Stomach (tissue), 19 donors: Measurements from ENCODE around the gene CPAMD8. TPM values are rescaled to one million over a fixed set of nuclear protein-coding genes. Genes with fewer than 3 reads are reported as not detected.

Experiments
- DNase-seq, 2 donors: peaks; one replicate each; pipeline versions ENCODE4 v3.0.0 to v3.0.0-alpha.2; 2013 to 2019
- H3K27ac ChIP-seq, 5 donors: fragments of 200-600 bp in 4 of 5; sonication (generic) in 4 of 5; one replicate each; pipeline ENCODE4 v1.5.1; 2013 to 2019; ENCODE audit warnings: mild to moderate bottlenecking in 1 of 5, moderate library complexity in 1 of 5
- H3K27me3 ChIP-seq, 3 donors: fragments of 200-600 bp; sonication (generic); one replicate each; pipeline ENCODE4 v1.5.1; 2017 to 2019; ENCODE audit warnings: mixed run types in 1 of 3
- H3K36me3 ChIP-seq, 4 donors: fragments of 200-600 bp; sonication (generic); 1 replicate in 3 of 4; 2 replicates in 1 of 4; pipeline ENCODE4 v1.5.1; 2016 to 2019
- H3K4me1 ChIP-seq, 4 donors: fragments of 200-600 bp; sonication (generic); one replicate each; pipeline ENCODE4 v1.5.1; 2016 to 2019
- H3K4me3 ChIP-seq, 4 donors: fragments of 200-600 bp; sonication (generic) in 3 of 4; one replicate each; pipeline ENCODE4 v1.5.1; 2016 to 2019; ENCODE audit warnings: mild to moderate bottlenecking in 1 of 4
- H3K9me3 ChIP-seq, 4 donors: fragments of 200-600 bp; sonication (generic); one replicate each; pipeline ENCODE4 v1.5.1; 2016 to 2019
- CTCF ChIP-seq, 7 experiments: fragments of 450-650 bp in 4 of 7; fragments of 200-600 bp in 3 of 7; sonication (generic) in 3 of 7; IDR thresholded peaks; one replicate each; pipeline ENCODE4 v1.5.1; 2016 to 2019; ENCODE audit warnings: antibody characterized with exemption in 7 of 7, control low read depth in 2 of 7, mild to moderate bottlenecking in 1 of 7
- EP300 ChIP-seq: sonication (generic); formaldehyde crosslinking; IDR thresholded peaks from one replicate; pipeline ENCODE4 v1.6.1; 2017; ENCODE audit warnings: antibody characterized with exemption
- POLR2A ChIP-seq, 4 donors: fragments of 450-650 bp; IDR thresholded peaks; one replicate each; pipeline ENCODE4 v1.6.1; 2016; ENCODE audit warnings: antibody characterized with exemption in 4 of 4, control low read depth in 2 of 4, mild to moderate bottlenecking in 1 of 4, moderate library complexity in 1 of 4
- POLR2AphosphoS5 ChIP-seq, 3 donors: sonication (generic); formaldehyde crosslinking; IDR thresholded peaks; one replicate each; pipeline ENCODE4 v1.6.1; 2016; ENCODE audit warnings: antibody characterized with exemption in 3 of 3
- WGBS, 5 donors: extraction: QIAGEN DNeasy Blood & Tissue Kit in 3 of 5; methylation state at CpG; one replicate each; pipeline versions ENCODE4 v1.1.5 to v1.1.7; 2013 to 2018; 5-methylcytosine and 5-hydroxymethylcytosine counted together
- intact Hi-C: fragments of 100-400 bp; cut with DNase I; formaldehyde crosslinking; loops from one replicate; pipeline ENCODE4 v1.15.1; 2023; ENCODE audit warnings: low total_unique reads
- long read RNA-seq, 10 donors: transcript quantifications; one replicate each; lab custom pipeline, GENCODE V29; 2026
- polyA plus RNA-seq, 3 donors: library from polyadenylated mRNA; stranded (reverse); fragments of 200-250 nt; gene quantifications; one replicate each; pipeline ENCODE4 v1.2.3, GENCODE V29; 2013
- total RNA-seq, 5 donors: library from RNA; depleted of rRNA; stranded (reverse); fragments of >200 nt; gene quantifications; one replicate each; pipeline versions ENCODE4 v1.1.0 to v1.2.3, GENCODE V29; 2014 to 2016
- donor health status: healthy with polysubstance abuse.
- donor health status: Bipolar disorder and iron deficiency.
- donor health status: healthy.

Gene CPAMD8
- 100 to 1,000 TPM in 1 of 5 donors, 10 to 100 TPM in 3, under 1 TPM in 1; 0.43 to 221 (median 13.2) TPM for total RNA-seq
- polyA plus RNA-seq, result 1 to 10 TPM; 2.1 to 6.6 (median 2.3) TPM
- long read RNA-seq, donor 1, result 0 reads
- long read RNA-seq, donor 2, partial matches to known transcripts, result 19 of 21 reads
- long read RNA-seq, donor 2, other reads (novel, unspliced or antisense), result 0 of 21 reads
- long read RNA-seq, donor 3, result 0 reads
- long read RNA-seq, donor 4, partial matches to known transcripts, result 0 of 1 reads
- long read RNA-seq, donor 4, other reads (novel, unspliced or antisense), result 0 of 1 reads
- long read RNA-seq, donor 5, partial matches to known transcripts, result 0 of 1 reads
- long read RNA-seq, donor 5, other reads (novel, unspliced or antisense), result 0 of 1 reads
- long read RNA-seq, donor 6, partial matches to known transcripts, result 0 of 5 reads
- long read RNA-seq, donor 6, other reads (novel, unspliced or antisense), result 0 of 5 reads
- long read RNA-seq, donor 7, partial matches to known transcripts, result 0 of 2 reads
- long read RNA-seq, donor 7, other reads (novel, unspliced or antisense), result 0 of 2 reads
- long read RNA-seq, donor 8, partial matches to known transcripts, result 0 of 1 reads
- long read RNA-seq, donor 8, other reads (novel, unspliced or antisense), result 0 of 1 reads
- long read RNA-seq, donor 9, partial matches to known transcripts, result 0 of 2 reads
- long read RNA-seq, donor 9, other reads (novel, unspliced or antisense), result 0 of 2 reads
- long read RNA-seq, donor 10, partial matches to known transcripts, result 0 of 1 reads
- long read RNA-seq, donor 10, other reads (novel, unspliced or antisense), result 0 of 1 reads

- intact Hi-C loops, result no loop called here
- DNase-seq, result peak in 1 of 2 donors; percentile 80
- peaks cover 8 to 24% (median 21%) of the 10 kb centered on the region in 4 donors for H3K9me3 ChIP-seq
- no peaks in the 10 kb centered on the region for H3K36me3 ChIP-seq
- 4 to 22% (median 12%) methylated on average over 10 to 67 of the region's 67 CpGs for WGBS, 5 donors
- H3K27me3 ChIP-seq, result peaks cover 0 to 81% (median 47%) of the 10 kb centered on the region in 3 donors
- peaks cover 6 to 15% (median 11%) of the 10 kb centered on the region in 4 donors for H3K4me1 ChIP-seq
- TF ChIP-seq CTCF (IDR thresholded peaks at IDR 0.05) (no peak), POLR2AphosphoS5 (IDR thresholded peaks at IDR 0.05) (no peak), POLR2A (IDR thresholded peaks at IDR 0.05) (no peak), EP300 (no peak)
- peak within 1 kb of the TSS in 3 of 4 donors; percentile 11 to 28 (median 20) for H3K4me3 ChIP-seq
- H3K27ac ChIP-seq, result no peak within 1 kb of the TSS
These were observed at the start of gene CPAMD8 for GRCh38 chr19:17026706-17027534. Gene CPAMD8 (minus strand): TSS chr19:17026810. CDS start chr19:17026642, 168 bp downstream.

- Histone ChIP-seq H3K4me3 (peak overlapping the region; percentile 78 to 93 (median 86)), H3K4me1 (peaks cover 45 to 67% (median 59%) of the 10 kb centered on the region in 4 donors), H3K9me3 (no peaks in the 10 kb centered on the region), H3K27me3 (no peaks in the 10 kb centered on the region), H3K27ac (peak overlapping the region; percentile 91 to 95 (median 92)), H3K36me3 (peaks cover 4 to 22% (median 12%) of the 10 kb centered on the region in 4 donors)
- DNase-seq, result peak; percentile 37 to 79
- TF ChIP-seq POLR2A (IDR thresholded peaks at IDR 0.05), result no peak
- no peak for TF ChIP-seq POLR2AphosphoS5 (IDR thresholded peaks at IDR 0.05)
- TF ChIP-seq EP300, result no peak
- no peak for TF ChIP-seq CTCF (IDR thresholded peaks at IDR 0.05)
- intact Hi-C loops, result loop anchor here (10.0 kb wide), 1 partner anchor 49 kb away; no protein-coding TSS in a partner anchor
- 0 to 1% (median 1%) methylated on average over 40 to 43 of the region's 43 CpGs for WGBS, 5 donors
These were observed 49.4 kb upstream of the CPAMD8 start for GRCh38 chr19:17075864-17076542.

GRCh38 chr19:17075035-17075863 lies 48.6 kb upstream of the CPAMD8 start, which contains the start of the genes HAUS8 and MYO9B:
Gene HAUS8 (minus strand): TSS chr19:17075452. CDS start chr19:17075422, 30 bp downstream.
Gene MYO9B (plus strand): TSS chr19:17075777. CDS start chr19:17101718, 25,941 bp downstream.
- H3K9me3 ChIP-seq, result no peaks in the 10 kb centered on the region
- H3K27me3 ChIP-seq, result no peaks in the 10 kb centered on the region
- peaks cover 38 to 60% (median 52%) of the 10 kb centered on the region in 4 donors for H3K4me1 ChIP-seq
- intact Hi-C loops, result loop anchor here (10.0 kb wide), 1 partner anchor 50 kb away; no protein-coding TSS in a partner anchor
- 0 to 1% (median 1%) methylated on average over 31 to 103 of the region's 103 CpGs for WGBS, 5 donors
- peaks cover 4 to 29% (median 19%) of the 10 kb centered on the region in 4 donors for H3K36me3 ChIP-seq
- peak within 1 kb of the TSS; percentile 91 to 95 (median 92) for H3K27ac ChIP-seq
- H3K4me3 ChIP-seq, result peak within 1 kb of the TSS; percentile 78 to 93 (median 86)
- DNase-seq, result peak; percentile 99 to 100
- TF ChIP-seq EP300, result no peak
- TF ChIP-seq POLR2AphosphoS5 (IDR thresholded peaks at IDR 0.05), result peak; percentile 70 to 91 (median 79)
- peak in 1 of 4 donors; percentile 26 for TF ChIP-seq POLR2A (IDR thresholded peaks at IDR 0.05)
- TF ChIP-seq CTCF (IDR thresholded peaks at IDR 0.05), result no peak
